Left lung (tissue), 10 donors: ENCODE data around the gene SF3B5. TPM values are rescaled to one million over a fixed set of nuclear protein-coding genes. Genes with fewer than 3 reads are reported as not detected.
A peak's percentile ranks its signal among the peaks of the same experiment; 100 is the strongest.

Source experiments
- ATAC-seq: fragments of 200-7000 bp; cut with Tn5 transposase; one replicate; pipeline ENCODE4 v1.9.1; 2020; ENCODE audit warnings: moderate library complexity
- DNase-seq, 4 donors: peaks; one replicate each; pipeline ENCODE4 v3.0.0-alpha.2; 2013 to 2020
- H3K27ac ChIP-seq, 2 donors: fragments of 200-600 bp; sonication (generic) in 1 of 2; one replicate each; pipeline versions ENCODE4 v1.5.0 to v1.8.0; 2020 to 2021
- H3K27me3 ChIP-seq, 2 donors: fragments of 200-600 bp; sonication (generic) in 1 of 2; one replicate each; pipeline versions ENCODE4 v1.5.0 to v1.8.0; 2020 to 2021
- H3K36me3 ChIP-seq, 2 donors: fragments of 200-600 bp; sonication (generic) in 1 of 2; one replicate each; pipeline versions ENCODE4 v1.5.0 to v1.8.0; 2020 to 2021
- H3K4me1 ChIP-seq, 2 donors: fragments of 200-600 bp; one replicate each; pipeline ENCODE4 v1.8.0; 2021
- H3K4me3 ChIP-seq, 2 donors: fragments of 200-600 bp; sonication (generic) in 1 of 2; one replicate each; pipeline versions ENCODE4 v1.5.0 to v1.8.0; 2020 to 2021; ENCODE audit warnings: mild to moderate bottlenecking in 1 of 2
- H3K9me3 ChIP-seq, 2 donors: fragments of 200-600 bp; sonication (generic) in 1 of 2; one replicate each; pipeline versions ENCODE4 v1.5.0 to v1.8.0; 2020 to 2021
- CTCF ChIP-seq, 2 donors: fragments of 200-600 bp; sonication (generic) in 1 of 2; IDR thresholded peaks; one replicate each; pipeline versions ENCODE4 v1.5.0 to v1.8.0; 2021; ENCODE audit warnings: antibody characterized with exemption in 2 of 2
- intact Hi-C, 2 donors: fragments of 100-400 bp; cut with DNase I; formaldehyde crosslinking; loops; one replicate each; pipeline versions ENCODE4 v1.11.2 to v1.14.2; 2022
- polyA plus RNA-seq, 6 donors: library from polyadenylated mRNA; unstranded; fragments of 120-200 nt; gene quantifications; one replicate each; pipeline ENCODE4 v1.2.1, GENCODE V29; 2013; ENCODE audit not compliant: insufficient read length in 6 of 6
- total RNA-seq, 2 donors: library from RNA; stranded (reverse); fragmentation: NEBNext Ultra II Directional; extraction: Animal tissue kit (Norgen Biotek cat#: 25700); gene quantifications; one replicate each; pipeline ENCODE4 v1.2.1, GENCODE V29; 2021
- donor health status: DM: no; HTN: yes; CAD: no.
- donor health status: DM: no; HTN: no; CAD: no.

The SF3B5 gene
- total and polyA plus RNA-seq, 8 donors = 100 to 135 (median 118) TPM

GRCh38 chr6:144103026-144103563 lies 7.7 kb upstream of the SF3B5 start:
- intact Hi-C loops = no loop called here
- ATAC-seq = no peak
- H3K27ac ChIP-seq = no peak overlapping the region

GRCh38 chr6:144098993-144099392 lies 3.6 kb upstream of the SF3B5 start:
- ATAC-seq = no peak
- Histone ChIP-seq H3K4me3 (no peak overlapping the region), H3K4me1 (peaks cover 7 to 11% of the 10 kb centered on the region in 2 donors), H3K36me3 (no peaks in the 10 kb centered on the region), H3K27ac (no peak overlapping the region), H3K27me3 (no peaks in the 10 kb centered on the region), H3K9me3 (no peaks in the 10 kb centered on the region)
- TF ChIP-seq CTCF (IDR thresholded peaks at IDR 0.05) = no peak
- intact Hi-C loops = no loop called here
- no peak for DNase-seq

More at GRCh38 chr6:144103026-144103563, 7.7 kb upstream of the SF3B5 start:
- no peak for TF ChIP-seq CTCF (IDR thresholded peaks at IDR 0.05)
- DNase-seq = no peak
- Histone ChIP-seq H3K9me3 (no peaks in the 10 kb centered on the region), H3K4me3 (no peak overlapping the region), H3K27me3 (no peaks in the 10 kb centered on the region), H3K36me3 (no peaks in the 10 kb centered on the region), H3K4me1 (no peaks in the 10 kb centered on the region)

GRCh38 chr6:144094731-144095133 lies 641 bp downstream of the SF3B5 start:
- H3K36me3 ChIP-seq = no peaks in the 10 kb centered on the region
- H3K9me3 ChIP-seq = no peaks in the 10 kb centered on the region
- ATAC-seq = no peak
- H3K27ac ChIP-seq = peak overlapping the region; percentile 80 to 93
- H3K4me1 ChIP-seq = peaks cover 13 to 23% of the 10 kb centered on the region in 2 donors
- no peak for DNase-seq
- peak overlapping the region; percentile 84 to 91 for H3K4me3 ChIP-seq
- H3K27me3 ChIP-seq = no peaks in the 10 kb centered on the region
- intact Hi-C loops = no loop called here
- no peak for TF ChIP-seq CTCF (IDR thresholded peaks at IDR 0.05)

GRCh38 chr6:144093658-144094057 lies 1.7 kb downstream of the SF3B5 start:
- Histone ChIP-seq H3K27me3 (no peaks in the 10 kb centered on the region), H3K4me1 (peaks cover 13 to 23% of the 10 kb centered on the region in 2 donors), H3K9me3 (no peaks in the 10 kb centered on the region), H3K27ac (no peak overlapping the region), H3K4me3 (peak overlapping the region in 1 of 2 donors; percentile 84), H3K36me3 (no peaks in the 10 kb centered on the region)
- no peak for TF ChIP-seq CTCF (IDR thresholded peaks at IDR 0.05)
- no peak for DNase-seq
- ATAC-seq = no peak
- intact Hi-C loops = no loop called here

GRCh38 chr6:144093236-144093635 lies 2.1 kb downstream of the SF3B5 start:
- H3K9me3 ChIP-seq = no peaks in the 10 kb centered on the region
- DNase-seq (no peak), ATAC-seq (no peak)
- no peaks in the 10 kb centered on the region for H3K27me3 ChIP-seq
- no peak overlapping the region for H3K27ac ChIP-seq
- H3K36me3 ChIP-seq = no peaks in the 10 kb centered on the region
- peaks cover 13 to 23% of the 10 kb centered on the region in 2 donors for H3K4me1 ChIP-seq
- no peak overlapping the region for H3K4me3 ChIP-seq
- intact Hi-C loops = no loop called here
- no peak for TF ChIP-seq CTCF (IDR thresholded peaks at IDR 0.05)
